Measurements from ENCODE around the gene F11R.
"Not testable (repeated sequence)": the region's sequence is repeated elsewhere in the genome, so short reads cannot be mapped to it uniquely, and the experiment has no call there.

Gene F11R

GRCh38 chr1:161007369-161007768 lies 13.6 kb downstream of the F11R start:
- no peak for FAIRE-seq
- no peak for TF ChIP-seq POLR2A (IDR thresholded peaks at IDR 0.05; ENCODE audit: low read depth, low read length)
- DNase-seq (ENCODE audit: insufficient read length, low spot score), result no peak

GRCh38 chr1:161006563-161006962 lies 14.4 kb downstream of the F11R start:
- TF ChIP-seq POLR2A (IDR thresholded peaks at IDR 0.05; ENCODE audit: low read depth, low read length), result no peak
- FAIRE-seq (no peak), DNase-seq (ENCODE audit: insufficient read length, low spot score) (no peak)

- no peak for TF ChIP-seq POLR2A (IDR thresholded peaks at IDR 0.05; ENCODE audit: low read depth, low read length)
- DNase-seq (ENCODE audit: insufficient read length, low spot score), result no peak
- no peak for FAIRE-seq
Observed at GRCh38 chr1:161001525-161001924, 19.4 kb downstream of the F11R start.

- no peak for TF ChIP-seq POLR2A (IDR thresholded peaks at IDR 0.05; ENCODE audit: low read depth, low read length)
- DNase-seq (ENCODE audit: insufficient read length, low spot score), result no peak
- FAIRE-seq, result no peak
Observed at GRCh38 chr1:161000736-161001480, 20.0 kb downstream of the F11R start.

GRCh38 chr1:160999376-160999775 lies 21.6 kb downstream of the F11R start:
- FAIRE-seq (no peak), DNase-seq (ENCODE audit: insufficient read length, low spot score) (no peak)
- no peak for TF ChIP-seq POLR2A (IDR thresholded peaks at IDR 0.05; ENCODE audit: low read depth, low read length)

GRCh38 chr1:160997323-160998038 lies 23.5 kb downstream of the F11R start:
- no peak for FAIRE-seq
- DNase-seq (ENCODE audit: insufficient read length, low spot score), result no peak

GRCh38 chr1:160996178-160996577 lies 24.8 kb downstream of the F11R start:
- FAIRE-seq (peak; percentile 69), DNase-seq (ENCODE audit: insufficient read length, low spot score) (peak; percentile 49)
- no peak for TF ChIP-seq POLR2A (IDR thresholded peaks at IDR 0.05; ENCODE audit: low read depth, low read length)

More at GRCh38 chr1:160997323-160998038, 23.5 kb downstream of the F11R start:
- no peak for TF ChIP-seq POLR2A (IDR thresholded peaks at IDR 0.05; ENCODE audit: low read depth, low read length)

- DNase-seq (ENCODE audit: insufficient read length, low spot score) (no peak), FAIRE-seq (no peak)
- no peak for TF ChIP-seq POLR2A (IDR thresholded peaks at IDR 0.05; ENCODE audit: low read depth, low read length)
Observed at GRCh38 chr1:160993544-160994193, 27.3 kb downstream of the F11R start.

GRCh38 chr1:160992036-160992435 lies 28.9 kb downstream of the F11R start:
- FAIRE-seq; DNase-seq (ENCODE audit: insufficient read length, low spot score): not testable (repeated sequence)

- DNase-seq (ENCODE audit: insufficient read length, low spot score) (no peak), FAIRE-seq (no peak)
- TF ChIP-seq POLR2A (IDR thresholded peaks at IDR 0.05; ENCODE audit: low read depth, low read length), result no peak
Observed at GRCh38 chr1:160987359-160988050, 33.4 kb downstream of the F11R start.

- no peak for TF ChIP-seq POLR2A (IDR thresholded peaks at IDR 0.05; ENCODE audit: low read depth, low read length)
- FAIRE-seq, result no peak
- no peak for DNase-seq (ENCODE audit: insufficient read length, low spot score)
Observed at GRCh38 chr1:160985723-160986122, 35.2 kb downstream of the F11R start.

GRCh38 chr1:160981584-160982411 lies 39.2 kb downstream of the F11R start:
- FAIRE-seq (no peak), DNase-seq (ENCODE audit: insufficient read length, low spot score) (no peak)
- no peak for TF ChIP-seq POLR2A (IDR thresholded peaks at IDR 0.05; ENCODE audit: low read depth, low read length)

- FAIRE-seq, result no peak
- no peak for DNase-seq (ENCODE audit: insufficient read length, low spot score)
- no peak for TF ChIP-seq POLR2A (IDR thresholded peaks at IDR 0.05; ENCODE audit: low read depth, low read length)
Observed at GRCh38 chr1:160979286-160979685, 41.7 kb downstream of the F11R start.
